DMS53 treated with DMSO at 0.1 percent for 48 hours (cell line): ENCODE measurements around the gene UBE2I.

Experiments
- DNase-seq: peaks from one replicate; lab custom pipeline; 2025; ENCODE audit not compliant: unreplicated experiment; lab: John Stamatoyannopoulos, UW

The UBE2I gene

DNA sequence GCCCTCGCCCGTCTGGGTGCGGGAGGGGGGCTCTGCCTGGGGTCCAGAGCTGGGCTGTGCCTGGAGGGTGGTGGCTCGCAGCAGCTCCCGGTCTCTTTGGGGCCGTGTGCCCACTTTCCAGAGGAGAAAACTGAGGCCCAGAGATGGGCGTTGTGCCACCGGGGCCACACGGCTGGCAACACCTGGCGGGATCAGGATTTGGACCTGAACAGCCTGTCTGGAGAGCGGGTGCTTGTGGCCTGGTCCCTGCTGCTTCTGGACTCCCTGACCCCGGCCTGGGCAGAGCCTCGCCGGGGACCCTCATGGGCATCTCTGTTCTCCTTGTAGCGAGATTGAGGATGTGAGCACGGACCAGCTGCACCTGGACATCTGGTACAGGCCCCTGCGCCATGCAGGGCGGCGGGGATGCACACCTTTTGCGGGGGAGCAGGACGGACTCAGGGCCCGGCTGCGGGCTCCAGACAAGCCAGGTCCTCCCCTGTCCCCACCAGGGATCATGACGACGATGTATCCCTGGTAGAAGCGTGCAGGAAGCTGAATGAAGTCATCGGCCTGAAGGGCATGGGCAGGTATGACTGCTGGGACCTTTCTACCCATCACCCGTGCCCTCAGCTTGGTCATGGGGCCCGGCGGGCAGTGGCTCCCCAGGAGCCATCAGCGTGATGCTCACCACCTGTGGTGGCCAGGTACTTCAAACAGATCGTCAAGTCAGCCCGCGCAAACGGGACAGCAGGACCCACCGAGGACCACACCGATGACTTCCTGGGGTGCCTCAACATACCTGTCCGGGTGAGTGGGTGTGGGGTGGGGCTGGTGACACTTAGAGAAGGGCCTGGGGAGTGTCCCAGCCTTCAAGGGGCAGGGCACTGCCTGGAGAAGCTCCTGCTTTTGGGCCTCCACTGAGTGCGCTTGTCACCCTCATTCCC is 32.3 kb downstream of the UBE2I start:
- DNase-seq: no peak

GRCh38 chr16:1342526-1343427 is 33.3 kb downstream of the UBE2I start:
- DNase-seq: peak; percentile 91

DNA sequence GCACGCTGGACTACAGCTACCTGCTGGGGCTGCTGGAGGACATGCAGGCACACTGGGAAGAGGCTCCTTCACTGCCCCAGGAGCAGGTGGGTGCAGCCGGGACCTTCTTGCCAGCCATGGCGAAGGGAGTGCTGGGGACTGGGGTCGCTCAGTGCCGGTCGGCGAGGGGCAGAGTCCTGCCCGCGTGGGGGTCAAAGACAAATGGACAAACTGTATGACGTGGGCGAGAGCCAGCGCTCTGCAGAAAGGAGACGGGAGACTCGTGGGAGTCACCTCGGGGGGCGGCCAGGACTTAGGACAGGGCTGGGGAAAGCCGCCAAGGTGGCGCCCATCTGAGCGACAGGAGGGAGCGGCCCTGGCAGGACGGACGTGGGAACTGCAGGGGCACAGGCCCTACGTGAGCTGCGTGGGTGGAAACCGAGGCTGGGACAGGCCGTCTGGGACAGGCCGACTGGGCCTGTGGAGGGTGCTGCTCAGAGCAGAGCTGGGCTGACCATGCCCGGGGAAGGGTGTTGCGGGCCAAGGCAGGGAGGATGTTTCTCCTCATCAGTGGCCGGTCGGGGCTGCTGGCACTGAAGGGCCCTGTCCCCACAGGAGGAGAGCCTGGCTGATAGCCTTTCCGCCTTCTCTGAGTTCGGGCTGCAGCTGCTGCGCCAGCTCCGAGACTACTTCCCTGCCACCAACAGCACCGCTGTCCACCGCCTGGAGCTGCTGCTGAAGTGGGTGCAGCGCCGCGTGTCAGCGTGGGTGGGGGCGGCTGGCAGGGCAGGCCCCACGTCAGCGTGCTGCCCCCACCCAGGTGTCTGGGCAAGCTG is 34.2 kb downstream of the UBE2I start:
- no peak for DNase-seq

- DNase-seq: no peak
Measured at GRCh38 chr16:1344499-1344898, 35.1 kb downstream of the UBE2I start.

DNA sequence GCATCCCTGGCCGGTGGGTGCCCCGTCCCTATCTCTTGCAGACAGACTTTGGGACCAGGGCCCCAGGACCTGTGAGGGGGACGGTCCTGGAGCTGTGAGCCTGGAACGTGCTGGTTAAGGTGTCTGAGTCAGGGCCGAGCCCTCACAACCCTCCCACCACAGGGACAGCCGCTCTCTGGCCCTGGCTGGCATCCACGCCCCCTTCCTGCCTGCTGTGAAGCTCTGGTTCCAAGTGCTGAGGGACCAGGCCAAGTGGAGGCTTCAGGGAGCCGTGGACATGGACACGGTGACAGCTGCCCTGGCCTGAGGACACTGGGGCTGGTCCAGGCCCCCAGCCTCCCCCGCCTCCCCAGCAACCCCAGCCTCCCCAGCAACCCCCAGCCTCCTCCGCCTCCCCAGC is 35.7 kb downstream of the UBE2I start:
- no peak for DNase-seq

GRCh38 chr16:1345651-1346421 is 36.4 kb downstream of the UBE2I start:
- no peak for DNase-seq

GRCh38 chr16:1346422-1347285 is 37.2 kb downstream of the UBE2I start:
- no peak for DNase-seq

DNA sequence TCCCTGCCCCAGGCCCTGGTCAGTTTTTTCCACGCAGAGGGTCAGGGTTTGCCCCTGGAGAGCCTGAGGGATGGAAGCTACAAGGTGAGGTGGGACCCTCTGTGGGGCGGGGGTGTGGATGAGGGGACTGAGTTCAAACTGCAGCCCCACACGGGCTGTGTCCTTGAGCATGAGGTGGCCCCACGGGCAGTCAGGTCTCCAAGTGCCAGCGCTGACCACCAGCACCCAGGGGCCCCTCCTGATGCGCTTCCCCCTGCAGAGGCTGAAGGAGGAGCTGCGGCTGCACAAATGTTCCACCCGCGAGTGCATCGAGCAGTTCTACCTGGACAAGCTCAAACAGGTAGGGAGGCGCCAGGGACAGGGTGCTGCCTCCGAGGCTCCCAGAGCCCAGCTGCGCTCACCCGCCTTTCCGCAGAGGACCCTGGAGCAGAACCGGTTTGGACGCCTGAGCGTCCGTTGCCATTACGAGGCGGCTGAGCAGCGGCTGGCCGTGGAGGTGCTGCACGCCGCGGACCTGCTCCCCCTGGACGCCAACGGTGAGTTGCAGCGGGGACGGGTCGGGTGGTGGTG is 37.9 kb downstream of the UBE2I start:
- no peak for DNase-seq

DNA sequence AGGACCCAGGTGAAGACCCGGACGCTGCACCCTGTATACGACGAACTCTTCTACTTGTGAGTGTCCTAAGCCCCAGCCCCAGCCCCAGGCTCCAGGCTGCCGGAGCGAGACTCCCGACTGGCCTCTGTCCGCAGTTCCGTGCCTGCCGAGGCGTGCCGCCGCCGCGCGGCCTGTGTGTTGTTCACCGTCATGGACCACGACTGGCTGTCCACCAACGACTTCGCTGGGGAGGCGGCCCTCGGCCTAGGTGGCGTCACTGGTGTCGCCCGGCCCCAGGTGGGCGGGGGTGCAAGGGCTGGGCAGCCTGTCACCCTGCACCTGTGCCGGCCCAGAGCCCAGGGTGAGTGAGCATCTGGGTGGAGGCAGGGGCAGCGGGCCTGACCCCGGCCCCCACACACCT is 38.5 kb downstream of the UBE2I start:
- no peak for DNase-seq

DNA sequence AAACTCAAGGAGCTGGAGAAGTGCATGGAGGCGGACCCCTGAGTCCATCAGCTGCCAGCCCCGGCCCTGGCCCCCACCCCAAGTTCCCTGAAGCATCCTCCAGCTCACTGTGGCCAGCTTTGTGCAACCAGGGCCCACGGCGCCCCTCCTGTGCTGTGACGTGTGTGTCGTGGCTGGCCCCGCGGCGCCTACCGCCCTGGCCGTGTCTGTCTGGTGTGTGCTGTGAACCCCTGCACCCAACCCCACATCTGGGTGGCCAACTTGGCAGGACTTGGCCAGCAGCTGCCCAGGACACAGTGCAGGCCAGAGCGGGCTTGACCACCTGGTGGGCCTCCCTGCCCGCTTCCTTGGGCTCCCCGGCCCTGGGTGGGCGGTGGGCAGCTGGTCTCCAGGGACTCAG is 39.0 kb downstream of the UBE2I start:
- DNase-seq: no peak

DNA sequence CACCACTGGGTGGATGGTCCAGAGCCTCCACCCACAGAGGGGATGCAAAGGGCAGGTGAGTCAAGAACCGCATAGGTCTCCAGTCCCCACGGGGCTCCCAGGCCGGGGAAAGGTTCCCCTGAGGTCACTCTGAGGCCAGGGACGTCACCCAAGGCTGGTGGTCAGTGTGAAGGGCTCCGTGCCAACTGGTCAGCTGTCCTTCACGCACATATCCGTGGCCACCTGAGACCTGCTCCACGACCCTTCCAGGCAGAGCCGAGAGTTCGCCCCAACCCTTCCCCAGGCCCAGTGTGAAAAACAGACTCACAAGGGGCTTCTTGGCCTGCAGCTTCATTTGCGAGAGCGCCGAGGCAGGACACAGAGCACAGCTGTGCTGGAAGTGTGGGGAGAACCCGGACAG is 39.5 kb downstream of the UBE2I start:
- no peak for DNase-seq

DNA sequence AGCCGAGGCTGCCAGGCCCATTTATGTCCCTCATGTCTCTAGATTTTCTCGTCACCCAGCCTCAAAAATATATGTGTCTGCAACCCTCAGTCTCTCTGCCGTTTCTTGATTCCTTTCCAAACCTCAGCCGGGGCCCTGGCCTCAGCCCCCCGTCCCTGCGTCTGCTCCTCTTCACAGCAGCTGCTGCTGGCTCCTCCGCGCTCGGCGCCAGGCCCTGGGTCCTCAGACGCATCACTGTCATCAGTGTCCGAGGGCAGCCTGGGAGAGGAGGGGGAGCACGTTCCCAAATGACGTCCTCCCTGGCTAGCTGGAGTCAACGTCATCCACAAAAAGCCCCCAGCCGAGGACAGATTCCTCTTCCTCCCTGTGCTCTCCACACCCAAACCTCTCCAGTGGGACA is 39.9 kb downstream of the UBE2I start:
- no peak for DNase-seq

DNA sequence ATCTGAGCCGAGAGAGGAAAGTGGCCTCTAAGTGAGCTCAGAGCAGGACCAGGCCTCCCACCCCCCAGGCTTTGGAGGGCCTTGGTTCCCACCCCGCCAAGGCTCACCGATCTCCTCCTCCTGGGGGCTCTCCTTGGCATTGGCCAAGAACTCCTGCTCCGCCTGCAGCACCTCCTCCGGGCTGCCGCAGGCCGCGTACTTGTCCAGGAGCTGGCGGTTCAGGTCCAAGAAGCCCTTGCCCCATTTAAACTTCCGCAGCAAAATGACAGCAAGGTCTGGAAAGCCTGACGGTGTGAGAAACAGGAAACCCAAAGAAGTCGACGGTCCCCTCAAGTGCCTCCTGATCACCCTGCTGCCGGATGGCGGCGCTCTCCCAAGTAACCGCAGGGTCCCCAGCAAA is 40.5 kb downstream of the UBE2I start:
- DNase-seq: no peak

- no peak for DNase-seq
Measured at GRCh38 chr16:1350691-1351090, 41.3 kb downstream of the UBE2I start.

DNA sequence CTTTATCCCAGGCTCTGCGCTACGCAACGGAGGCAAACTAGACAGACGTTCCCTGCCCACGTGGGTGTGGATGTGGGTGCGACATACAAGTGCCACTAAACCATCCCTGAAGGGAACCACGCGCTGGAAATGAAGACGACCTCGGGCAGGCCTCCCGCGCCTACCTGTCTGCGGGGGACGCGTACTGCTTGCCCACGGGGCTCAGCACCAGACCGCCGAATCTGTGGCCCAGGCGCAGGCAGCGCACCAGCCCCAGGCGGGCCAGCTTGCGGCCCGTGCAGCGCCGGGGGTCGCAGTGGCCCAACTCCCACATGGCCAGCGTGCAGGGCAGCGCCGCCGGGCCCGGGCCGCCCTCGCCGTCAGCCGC is 41.8 kb downstream of the UBE2I start:
- DNase-seq: no peak

- peak; percentile 20 for DNase-seq
Measured at GRCh38 chr16:1351582-1352362, 42.3 kb downstream of the UBE2I start, which contains the start of the genes GNPTG and TSR3. GNPTG (plus strand) TSS chr16:1351931; CDS start chr16:1351966, 35 bp downstream. TSR3 (minus strand) TSS chr16:1351878; CDS start chr16:1351804, 74 bp downstream.

GRCh38 chr16:1354815-1355540 is 45.5 kb downstream of the UBE2I start:
- no peak for DNase-seq
